Activated CD4-positive, alpha-beta T cell treated with anti-CD3 and anti-CD28 coated beads, Interleukin-2, amount 10 ng/mL, durations not matched to agents 7 days and 5 days (primary cell): Measurements from ENCODE around the gene DPYSL5. TPM values are rescaled to one million over a fixed set of nuclear protein-coding genes. Genes with fewer than 3 reads are reported as not detected.
"Not testable (repeated sequence)": the region's sequence is repeated elsewhere in the genome, so short reads cannot be mapped to it uniquely, and the experiment has no call there.

Experiments
- CTCF ChIA-PET: fragments of 350-600 bp; sonication (Branson Sonifier 250); formaldehyde crosslinking; loops from one replicate; lab custom pipeline; 2021; ENCODE audit warnings: antibody characterized with exemption; lab: Charles Lee
- POLR2A ChIA-PET: fragments of 350-600 bp; sonication (Branson Sonifier 250); formaldehyde crosslinking; loops from one replicate; lab custom pipeline; 2021; ENCODE audit warnings: antibody characterized with exemption; lab: Charles Lee
- DNase-seq: peaks from one replicate; pipeline ENCODE4 v3.0.0-alpha.2; 2020
- H3K27ac Mint-ChIP-seq: one replicate; pipeline ENCODE4 v1.8.0; 2021; ENCODE audit warnings: mild to moderate bottlenecking, moderate library complexity, mixed read lengths
- H3K27me3 Mint-ChIP-seq: one replicate; pipeline ENCODE4 v1.8.0; 2021; ENCODE audit warnings: mixed read lengths
- H3K36me3 Mint-ChIP-seq: one replicate; pipeline ENCODE4 v1.8.0; 2021; ENCODE audit warnings: low read depth, mixed read lengths
- H3K4me1 Mint-ChIP-seq: one replicate; pipeline ENCODE4 v1.8.0; 2021; ENCODE audit warnings: mixed read lengths
- H3K4me3 Mint-ChIP-seq: one replicate; pipeline ENCODE4 v1.8.0; 2021; ENCODE audit warnings: mild to moderate bottlenecking, moderate library complexity, mixed read lengths
- H3K9me3 Mint-ChIP-seq: one replicate; pipeline ENCODE4 v1.8.0; 2021; ENCODE audit warnings: mixed read lengths
- total RNA-seq, 2 experiments: library from RNA; stranded (reverse); gene quantifications; one replicate each; pipeline ENCODE4 v1.2.3, GENCODE V29; 2021

DPYSL5 gene
- total RNA-seq: not detected

- H3K4me3 Mint-ChIP-seq: peak within 1 kb of the TSS; percentile 40
- DNase-seq: peak; percentile 9
- CTCF ChIA-PET: interaction anchor here (1.1 to 1.9 kb wide), 2 partner anchors 75 to 95 kb away, joined by 3 to 6 read pairs; no protein-coding TSS in a partner anchor
- POLR2A ChIA-PET: no interaction called here
- no peaks in the 10 kb centered on the region for H3K36me3 Mint-ChIP-seq
- peaks cover 12% of the 10 kb centered on the region for H3K4me1 Mint-ChIP-seq
- H3K9me3 Mint-ChIP-seq: no peaks in the 10 kb centered on the region
- peaks cover 64% of the 10 kb centered on the region for H3K27me3 Mint-ChIP-seq
- no peak within 1 kb of the TSS for H3K27ac Mint-ChIP-seq
These were observed at the start of gene DPYSL5 for GRCh38 chr2:26847655-26848335. DPYSL5 (plus strand) TSS chr2:26848132; CDS start chr2:26898500, 50,368 bp downstream.

- Mint-ChIP-seq H3K27ac (no peak overlapping the region), H3K4me3 (no peak overlapping the region), H3K9me3 (no peaks in the 10 kb centered on the region), H3K36me3 (peaks cover 33% of the 10 kb centered on the region), H3K27me3 (no peaks in the 10 kb centered on the region), H3K4me1 (no peaks in the 10 kb centered on the region)
- no peak for DNase-seq
- POLR2A ChIA-PET: no interaction called here
- CTCF ChIA-PET: no interaction called here
These were observed 46.6 kb upstream of the DPYSL5 start for GRCh38 chr2:26801328-26801727.

GRCh38 chr2:26801796-26802195 is 46.1 kb upstream of the DPYSL5 start:
- H3K27ac Mint-ChIP-seq: no peak overlapping the region
- DNase-seq: no peak

GRCh38 chr2:26805241-26805676 is 42.7 kb upstream of the DPYSL5 start:
- no peak for DNase-seq
- ChIA-PET POLR2A (no interaction called here), CTCF (no interaction called here)
- Mint-ChIP-seq H3K4me3 (no peak overlapping the region), H3K27me3 (no peaks in the 10 kb centered on the region), H3K36me3 (peaks cover 10% of the 10 kb centered on the region), H3K27ac (no peak overlapping the region), H3K4me1 (peaks cover 11% of the 10 kb centered on the region), H3K9me3 (no peaks in the 10 kb centered on the region)

More at GRCh38 chr2:26801796-26802195, 46.1 kb upstream of the DPYSL5 start:
- Mint-ChIP-seq H3K4me1 (no peaks in the 10 kb centered on the region), H3K27me3 (no peaks in the 10 kb centered on the region), H3K36me3 (peaks cover 28% of the 10 kb centered on the region), H3K4me3 (no peak overlapping the region), H3K9me3 (no peaks in the 10 kb centered on the region)
- CTCF ChIA-PET: no interaction called here
- POLR2A ChIA-PET: no interaction called here

GRCh38 chr2:26807788-26808460 is 40.0 kb upstream of the DPYSL5 start:
- no peak overlapping the region for H3K27ac Mint-ChIP-seq
- no peaks in the 10 kb centered on the region for H3K9me3 Mint-ChIP-seq
- no peaks in the 10 kb centered on the region for H3K36me3 Mint-ChIP-seq
- no peak for DNase-seq
- CTCF ChIA-PET: interaction anchor here (0.6 kb wide), 1 partner anchor 163 kb away, joined by 5 read pairs; no protein-coding TSS in a partner anchor
- H3K27me3 Mint-ChIP-seq: no peaks in the 10 kb centered on the region
- no peak overlapping the region for H3K4me3 Mint-ChIP-seq
- POLR2A ChIA-PET: no interaction called here
- H3K4me1 Mint-ChIP-seq: peaks cover 12% of the 10 kb centered on the region

- Mint-ChIP-seq H3K9me3 (no peaks in the 10 kb centered on the region), H3K36me3 (no peaks in the 10 kb centered on the region), H3K27ac (no peak overlapping the region), H3K4me1 (peaks cover 12% of the 10 kb centered on the region), H3K27me3 (no peaks in the 10 kb centered on the region), H3K4me3 (no peak overlapping the region)
- CTCF ChIA-PET: no interaction called here
- DNase-seq: no peak
- POLR2A ChIA-PET: no interaction called here
These were observed 38.7 kb upstream of the DPYSL5 start for GRCh38 chr2:26809211-26809610.

GRCh38 chr2:26809876-26810577 is 37.9 kb upstream of the DPYSL5 start:
- Mint-ChIP-seq H3K27me3 (no peaks in the 10 kb centered on the region), H3K9me3 (no peaks in the 10 kb centered on the region), H3K4me1 (peaks cover 12% of the 10 kb centered on the region), H3K36me3 (no peaks in the 10 kb centered on the region), H3K27ac (no peak overlapping the region), H3K4me3 (no peak overlapping the region)
- peak; percentile 10 for DNase-seq
- POLR2A ChIA-PET: no interaction called here
- CTCF ChIA-PET: no interaction called here

GRCh38 chr2:26811261-26811660 is 36.7 kb upstream of the DPYSL5 start:
- CTCF ChIA-PET: no interaction called here
- no peak for DNase-seq
- Mint-ChIP-seq H3K27ac (no peak overlapping the region), H3K4me3 (no peak overlapping the region), H3K4me1 (peaks cover 15% of the 10 kb centered on the region), H3K9me3 (no peaks in the 10 kb centered on the region), H3K36me3 (no peaks in the 10 kb centered on the region), H3K27me3 (peaks cover 3% of the 10 kb centered on the region)
- POLR2A ChIA-PET: no interaction called here

GRCh38 chr2:26811791-26812694 is 35.9 kb upstream of the DPYSL5 start:
- H3K27ac Mint-ChIP-seq: peak overlapping the region; percentile 4
- no peaks in the 10 kb centered on the region for H3K36me3 Mint-ChIP-seq
- H3K9me3 Mint-ChIP-seq: no peaks in the 10 kb centered on the region
- H3K4me3 Mint-ChIP-seq: no peak overlapping the region
- ChIA-PET CTCF (no interaction called here), POLR2A (no interaction called here)
- no peak for DNase-seq
- peaks cover 15% of the 10 kb centered on the region for H3K4me1 Mint-ChIP-seq
- H3K27me3 Mint-ChIP-seq: peaks cover 3% of the 10 kb centered on the region

- no peak for DNase-seq
- no peaks in the 10 kb centered on the region for H3K36me3 Mint-ChIP-seq
- ChIA-PET CTCF (no interaction called here), POLR2A (no interaction called here)
- H3K9me3 Mint-ChIP-seq: no peaks in the 10 kb centered on the region
- peaks cover 3% of the 10 kb centered on the region for H3K27me3 Mint-ChIP-seq
- H3K27ac Mint-ChIP-seq: peak overlapping the region; percentile 4
- no peak overlapping the region for H3K4me3 Mint-ChIP-seq
- H3K4me1 Mint-ChIP-seq: peaks cover 15% of the 10 kb centered on the region
These were observed 35.2 kb upstream of the DPYSL5 start for GRCh38 chr2:26812731-26813130.

GRCh38 chr2:26814072-26814765 is 33.7 kb upstream of the DPYSL5 start:
- H3K4me3 Mint-ChIP-seq, H3K9me3 Mint-ChIP-seq, H3K27ac Mint-ChIP-seq, H3K36me3 Mint-ChIP-seq, DNase-seq, H3K27me3 Mint-ChIP-seq, POLR2A ChIA-PET, H3K4me1 Mint-ChIP-seq, CTCF ChIA-PET: not testable (repeated sequence)

- Mint-ChIP-seq H3K4me1 (peaks cover 3% of the 10 kb centered on the region), H3K4me3 (no peak overlapping the region), H3K27me3 (peaks cover 7% of the 10 kb centered on the region), H3K36me3 (no peaks in the 10 kb centered on the region), H3K9me3 (peaks cover 2% of the 10 kb centered on the region), H3K27ac (no peak overlapping the region)
- CTCF ChIA-PET: interaction anchor here (0.6 to 1.8 kb wide), 2 partner anchors 14 to 455 kb away, joined by 3 to 5 read pairs; no protein-coding TSS in a partner anchor
- POLR2A ChIA-PET: no interaction called here
- no peak for DNase-seq
These were observed 31.0 kb upstream of the DPYSL5 start for GRCh38 chr2:26816893-26817292.
